Right lobe of liver (tissue), 6 donors: Measurements from ENCODE around the gene AMER2. TPM values are rescaled to one million over a fixed set of nuclear protein-coding genes. Genes with fewer than 3 reads are reported as not detected.
A peak's percentile ranks its signal among the peaks of the same experiment; 100 is the strongest.

Experiments
- ATAC-seq, 4 donors: fragments of 200-7000 bp; cut with Tn5 transposase; one replicate each; pipeline ENCODE4 v1.9.1; 2020; ENCODE audit warnings: mild to moderate bottlenecking in 4 of 4, moderate library complexity in 4 of 4
- DNase-seq, 3 donors: peaks; one replicate each; pipeline ENCODE4 v3.0.0-alpha.2; 2020
- H3K27ac ChIP-seq, 3 donors: fragments of 200-600 bp; one replicate each; pipeline ENCODE4 v1.8.0; 2022
- H3K27me3 ChIP-seq, 2 donors: fragments of 200-600 bp; one replicate each; pipeline ENCODE4 v1.8.0; 2022
- H3K36me3 ChIP-seq, 4 donors: fragments of 200-600 bp; sonication (generic) in 1 of 4; one replicate each; pipeline versions ENCODE4 v1.5.1 to v1.8.0; 2017 to 2022; ENCODE audit warnings: control low read depth in 1 of 4
- H3K4me1 ChIP-seq, 4 donors: fragments of 200-600 bp; sonication (generic) in 1 of 4; one replicate each; pipeline versions ENCODE4 v1.5.1 to v1.8.0; 2017 to 2022; ENCODE audit warnings: control low read depth in 1 of 4
- H3K4me3 ChIP-seq, 3 donors: fragments of 200-600 bp; one replicate each; pipeline ENCODE4 v1.8.0; 2022
- H3K9me3 ChIP-seq, 4 donors: fragments of 200-600 bp; sonication (generic) in 1 of 4; one replicate each; pipeline versions ENCODE4 v1.5.1 to v1.8.0; 2017 to 2022; ENCODE audit warnings: control low read depth in 1 of 4
- POLR2A ChIP-seq: fragments of 450-650 bp; IDR thresholded peaks from one replicate; pipeline ENCODE4 v1.6.1; 2017; ENCODE audit warnings: antibody characterized with exemption, mild to moderate bottlenecking
- WGBS: methylation state at CpG from one replicate; pipeline ENCODE4 v1.1.6; 2018; ENCODE audit warnings: low coverage, low lambda C conversion rate; ENCODE audit not compliant: insufficient coverage; ENCODE audit errors: missing lambda C conversion rate; 5-methylcytosine and 5-hydroxymethylcytosine counted together
- intact Hi-C, 2 donors: fragments of 100-400 bp; cut with DNase I; formaldehyde crosslinking; loops; one replicate each; pipeline versions ENCODE4 v1.11.2 to v1.14.1; 2022
- total RNA-seq, 6 experiments: library from RNA; depleted of rRNA in 2 of 6; stranded (reverse); fragments of >200 nt in 2 of 6; fragmentation: NEBNext Ultra II Directional in 3 of 6; extraction: Animal tissue kit (Norgen Biotek cat#: 25700) in 3 of 6; gene quantifications; one replicate each; pipeline versions ENCODE4 v1.1.0 to v1.2.4, GENCODE V29; 2016 to 2023
- TF ChIP-seq, protein P1 (sequence below), 4 donors: fragments of 200-600 bp in 3 of 4; fragments of 450-650 bp in 1 of 4; IDR thresholded peaks; one replicate each; pipeline versions ENCODE4 v1.5.1 to v1.8.0; 2016 to 2022; ENCODE audit warnings: antibody characterized with exemption in 4 of 4, mild to moderate bottlenecking in 2 of 4
- donor health status: DM: no; HTN: yes; CAD: no.
- donor health status: DM: no; HTN: no; CAD: no.
- donor health status: DM: no; HTN: no; CAD: no.
- donor health status: DM: no; HTN: yes; CAD: no.
- donor health status: DM: no; HTN: yes; CAD: no.

Gene AMER2
- total RNA-seq, 6 experiments from 2014 or later: not detected

DNA sequence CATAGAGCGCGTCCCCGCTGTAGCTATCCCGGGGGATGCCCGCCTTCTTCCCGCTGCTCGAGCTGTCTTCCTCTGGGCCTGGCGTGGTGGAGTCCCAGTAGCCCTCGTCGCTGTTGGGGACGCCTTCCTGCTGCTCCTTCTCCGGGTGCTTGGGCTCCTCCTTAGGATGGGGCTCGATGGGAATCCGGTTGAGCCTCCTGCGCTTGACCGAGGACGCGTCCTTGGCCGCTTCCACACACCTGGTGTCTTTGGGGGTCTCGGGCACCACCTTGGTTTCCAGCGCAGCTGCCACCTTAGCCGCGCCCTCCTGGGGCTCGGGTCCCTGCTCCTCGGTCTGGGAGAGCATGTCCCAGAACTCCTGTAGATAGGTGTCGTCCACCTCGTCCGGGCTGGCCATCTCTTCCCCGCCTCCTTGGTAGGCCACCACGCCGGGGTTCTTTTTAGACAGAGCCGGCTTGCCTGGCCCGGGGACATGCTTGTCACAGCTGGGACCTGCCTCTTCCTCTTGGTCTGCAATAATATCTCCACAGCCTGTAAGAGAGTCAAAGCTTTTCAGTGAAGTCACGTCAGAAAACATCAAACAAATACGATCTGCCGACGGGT is 2.0 kb downstream of the AMER2 start:
- TF ChIP-seq, protein P1, sequence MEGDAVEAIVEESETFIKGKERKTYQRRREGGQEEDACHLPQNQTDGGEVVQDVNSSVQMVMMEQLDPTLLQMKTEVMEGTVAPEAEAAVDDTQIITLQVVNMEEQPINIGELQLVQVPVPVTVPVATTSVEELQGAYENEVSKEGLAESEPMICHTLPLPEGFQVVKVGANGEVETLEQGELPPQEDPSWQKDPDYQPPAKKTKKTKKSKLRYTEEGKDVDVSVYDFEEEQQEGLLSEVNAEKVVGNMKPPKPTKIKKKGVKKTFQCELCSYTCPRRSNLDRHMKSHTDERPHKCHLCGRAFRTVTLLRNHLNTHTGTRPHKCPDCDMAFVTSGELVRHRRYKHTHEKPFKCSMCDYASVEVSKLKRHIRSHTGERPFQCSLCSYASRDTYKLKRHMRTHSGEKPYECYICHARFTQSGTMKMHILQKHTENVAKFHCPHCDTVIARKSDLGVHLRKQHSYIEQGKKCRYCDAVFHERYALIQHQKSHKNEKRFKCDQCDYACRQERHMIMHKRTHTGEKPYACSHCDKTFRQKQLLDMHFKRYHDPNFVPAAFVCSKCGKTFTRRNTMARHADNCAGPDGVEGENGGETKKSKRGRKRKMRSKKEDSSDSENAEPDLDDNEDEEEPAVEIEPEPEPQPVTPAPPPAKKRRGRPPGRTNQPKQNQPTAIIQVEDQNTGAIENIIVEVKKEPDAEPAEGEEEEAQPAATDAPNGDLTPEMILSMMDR (IDR thresholded peaks at IDR 0.05): no peak
- TF ChIP-seq POLR2A: no peak
- intact Hi-C loops: no loop called here
- Histone ChIP-seq H3K27ac (no peak overlapping the region), H3K4me1 (no peaks in the 10 kb centered on the region), H3K4me3 (no peak overlapping the region), H3K27me3 (peaks cover 6 to 11% of the 10 kb centered on the region in 2 donors), H3K9me3 (no peaks in the 10 kb centered on the region), H3K36me3 (no peaks in the 10 kb centered on the region)
- DNase-seq (no peak), ATAC-seq (peak in 1 of 4 donors; percentile 26)
- WGBS: 73% methylated on average over 5 of the region's 37 CpGs

DNA sequence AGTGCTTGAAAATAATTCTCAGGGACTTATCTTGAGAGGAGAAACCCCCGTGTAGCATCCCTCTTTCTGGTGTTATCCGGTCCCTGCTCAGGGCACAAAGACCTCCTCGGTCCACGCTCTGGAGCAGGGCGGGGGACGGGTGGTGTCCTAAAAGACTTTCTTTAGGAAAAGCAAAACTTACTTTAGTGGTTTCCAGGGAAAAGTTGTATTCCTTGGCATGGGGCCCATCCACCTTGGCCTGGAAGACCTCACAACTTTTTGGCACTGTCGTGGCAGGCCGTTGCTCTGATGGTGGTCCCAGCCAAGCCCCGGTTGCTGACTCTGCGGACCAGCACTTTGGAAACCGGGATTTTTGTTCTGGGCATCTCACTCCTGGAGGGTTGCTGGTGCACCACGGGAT is 2.7 kb downstream of the AMER2 start:
- no peak for ATAC-seq
- TF ChIP-seq POLR2A: no peak
- TF ChIP-seq, protein P1 (IDR thresholded peaks at IDR 0.05): no peak
- Histone ChIP-seq H3K27ac (no peak overlapping the region), H3K9me3 (no peaks in the 10 kb centered on the region), H3K36me3 (no peaks in the 10 kb centered on the region), H3K4me1 (no peaks in the 10 kb centered on the region), H3K4me3 (no peak overlapping the region), H3K27me3 (peaks cover 6 to 11% of the 10 kb centered on the region in 2 donors)
- no peak for DNase-seq
- WGBS: 70% methylated on average over 6 of the region's 12 CpGs
- intact Hi-C loops: no loop called here

DNA sequence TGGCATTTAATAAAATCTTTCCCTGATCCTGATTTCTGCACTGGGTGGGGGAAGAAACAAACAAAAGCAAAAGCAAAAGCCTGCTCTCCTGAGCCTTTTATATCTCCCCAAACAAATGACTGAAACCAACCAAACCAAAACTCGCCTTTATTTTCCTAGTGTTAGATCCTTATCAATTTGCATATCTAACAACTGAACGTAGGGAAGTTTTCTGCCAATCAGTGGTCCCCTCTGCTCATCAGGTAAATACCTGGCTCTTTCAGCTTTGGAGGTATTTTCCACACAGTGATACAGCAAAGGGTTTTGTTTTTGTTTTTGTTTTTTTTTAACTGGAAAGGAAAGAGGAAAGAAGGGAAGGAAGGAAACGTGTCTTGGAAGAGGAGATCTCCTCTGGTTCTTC is 3.3 kb downstream of the AMER2 start:
- WGBS: 17% methylated on average over 3 of the region's 3 CpGs
- peaks cover 6 to 11% of the 10 kb centered on the region in 2 donors for H3K27me3 ChIP-seq
- intact Hi-C loops: no loop called here
- H3K36me3 ChIP-seq: no peaks in the 10 kb centered on the region
- no peak overlapping the region for H3K4me3 ChIP-seq
- H3K27ac ChIP-seq: no peak overlapping the region
- H3K4me1 ChIP-seq: no peaks in the 10 kb centered on the region
- ATAC-seq (no peak), DNase-seq (no peak)
- no peaks in the 10 kb centered on the region for H3K9me3 ChIP-seq
- TF ChIP-seq POLR2A: no peak
- TF ChIP-seq, protein P1 (IDR thresholded peaks at IDR 0.05): no peak

DNA sequence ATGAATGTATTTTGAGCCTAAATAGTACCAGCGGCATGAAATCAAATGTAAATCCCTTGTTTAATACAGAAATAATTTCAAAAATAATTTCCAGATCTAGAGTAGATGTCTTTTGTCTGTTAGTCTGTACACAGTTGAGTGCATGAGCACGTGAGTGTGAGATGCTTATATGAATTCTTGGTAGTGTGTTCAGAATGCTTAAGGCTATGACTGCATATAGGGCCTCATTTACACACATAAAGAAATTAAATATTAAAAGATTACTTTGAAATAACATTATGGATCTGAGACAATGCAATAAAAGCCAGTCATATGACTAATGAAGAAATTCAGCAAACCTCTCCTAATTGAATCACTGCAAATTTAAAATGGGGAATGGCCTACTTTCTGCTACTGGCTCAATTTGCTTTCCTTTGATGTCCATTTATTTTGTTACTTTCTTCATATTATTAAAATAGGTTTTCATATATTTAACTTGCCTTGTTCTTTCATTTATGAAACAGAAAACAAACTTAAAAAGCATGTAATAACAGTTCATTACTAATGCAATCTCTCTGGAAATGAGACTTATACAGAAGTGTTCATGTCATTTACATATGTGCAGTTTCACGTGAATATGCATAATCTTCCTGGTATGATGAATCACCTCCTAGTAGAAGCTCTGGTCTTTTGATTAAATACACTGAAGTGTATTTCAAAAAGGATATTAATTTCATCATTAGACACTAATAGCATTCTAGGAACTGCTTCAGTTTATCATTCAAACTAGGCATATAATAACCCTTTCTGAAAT is 4.5 kb downstream of the AMER2 start:
- WGBS: 63% methylated on average over 3 of the region's 3 CpGs
- no peaks in the 10 kb centered on the region for H3K4me1 ChIP-seq
- TF ChIP-seq, protein P1 (IDR thresholded peaks at IDR 0.05): no peak
- no peak for TF ChIP-seq POLR2A
- ATAC-seq: no peak
- no peaks in the 10 kb centered on the region for H3K36me3 ChIP-seq
- intact Hi-C loops: no loop called here
- no peak overlapping the region for H3K4me3 ChIP-seq
- no peak for DNase-seq
- no peak overlapping the region for H3K27ac ChIP-seq
- no peaks in the 10 kb centered on the region for H3K9me3 ChIP-seq
- peaks cover 6 to 11% of the 10 kb centered on the region in 2 donors for H3K27me3 ChIP-seq
